Hepatocyte (in vitro differentiated cells): ENCODE results near the gene RREB1. TPM values are rescaled to one million over a fixed set of nuclear protein-coding genes. Genes with fewer than 3 reads are reported as not detected.

Source experiments
- DNase-seq: peaks from one replicate; pipeline ENCODE4 v3.0.0-alpha.2; 2016; ENCODE audit warnings: low spot score
- H2AFZ ChIP-seq: fragments of 200-600 bp; sonication (generic); 2 replicates; pipeline ENCODE4 v1.6.0; 2016; ENCODE audit warnings: antibody characterized with exemption, mild to moderate bottlenecking
- H3K27ac ChIP-seq: fragments of 200-600 bp; sonication (generic); 2 replicates; pipeline ENCODE4 v1.5.1; 2016; ENCODE audit warnings: mild to moderate bottlenecking
- H3K27me3 ChIP-seq: fragments of 200-600 bp; sonication (generic); 2 replicates; pipeline ENCODE4 v1.6.1; 2016
- H3K36me3 ChIP-seq: fragments of 200-600 bp; sonication (generic); replicated peaks from 2 replicates; pipeline ENCODE4 v1.5.1; 2016; ENCODE audit warnings: low read depth; ENCODE audit not compliant: insufficient read depth
- H3K4me1 ChIP-seq: fragments of 200-600 bp; sonication (generic); 2 replicates; pipeline ENCODE4 v1.5.1; 2016; ENCODE audit warnings: mild to moderate bottlenecking, moderate library complexity; ENCODE audit not compliant: insufficient read depth
- H3K4me2 ChIP-seq: fragments of 200-600 bp; sonication (generic); 2 replicates; pipeline ENCODE4 v1.6.0; 2016
- H3K4me3 ChIP-seq: fragments of 200-600 bp; sonication (generic); 2 replicates; pipeline ENCODE4 v1.5.1; 2016; ENCODE audit warnings: mild to moderate bottlenecking
- H3K79me2 ChIP-seq: fragments of 200-600 bp; sonication (generic); 2 replicates; pipeline ENCODE4 v1.6.0; 2017; ENCODE audit warnings: mild to moderate bottlenecking
- H3K9me2 ChIP-seq: fragments of 200-600 bp; sonication (generic); replicated peaks from 2 replicates; pipeline ENCODE4 v1.6.0; 2017; ENCODE audit warnings: mild to moderate bottlenecking; ENCODE audit not compliant: insufficient read depth
- H3K9me3 ChIP-seq: fragments of 200-600 bp; sonication (generic); 2 replicates; pipeline ENCODE4 v1.5.1; 2016; ENCODE audit warnings: low read depth, mild to moderate bottlenecking
- H4K20me1 ChIP-seq: fragments of 200-600 bp; sonication (generic); 2 replicates; pipeline ENCODE4 v1.6.0; 2016; ENCODE audit warnings: mild to moderate bottlenecking; ENCODE audit not compliant: insufficient read depth, poor library complexity, severe bottlenecking
- CTCF ChIP-seq: fragments of 200-600 bp; sonication (generic); IDR thresholded peaks from 2 replicates; pipeline ENCODE4 v1.5.1; 2016; ENCODE audit warnings: antibody characterized with exemption, mild to moderate bottlenecking; ENCODE audit not compliant: poor library complexity
- EZH2 ChIP-seq: fragments of 200-600 bp; sonication (generic); IDR thresholded peaks from 2 replicates; pipeline ENCODE4 v1.6.1; 2016; ENCODE audit warnings: antibody characterized with exemption, mild to moderate bottlenecking, borderline replicate concordance
- EZH2phosphoT487 ChIP-seq: fragments of 200-600 bp; sonication (generic); IDR thresholded peaks from one replicate; pipeline ENCODE4 v1.6.1; 2018; ENCODE audit warnings: antibody characterized with exemption, mild to moderate bottlenecking, low read depth, moderate library complexity; ENCODE audit not compliant: unreplicated experiment, severe bottlenecking
- WGBS: methylation state at CpG from one replicate; pipeline ENCODE4 v1.1.6; 2016; ENCODE audit warnings: low lambda C conversion rate; ENCODE audit errors: missing lambda C conversion rate; 5-methylcytosine and 5-hydroxymethylcytosine counted together
- polyA plus RNA-seq: library from polyadenylated mRNA; unstranded; fragments of >200 nt; fragmentation: Nextera tagmentation; extraction: Ambion mirVana; gene quantifications from 2 replicates; pipeline ENCODE4 v1.2.1, GENCODE V29; 2016
- total RNA-seq: library from RNA; depleted of rRNA; stranded (reverse); fragments of >200 nt; gene quantifications from 2 replicates; pipeline ENCODE4 v1.2.3, GENCODE V29; 2014

The RREB1 gene
- total and polyA plus RNA-seq, 2 experiments from 2014 or later = 15.2 to 28.7 TPM

DNA sequence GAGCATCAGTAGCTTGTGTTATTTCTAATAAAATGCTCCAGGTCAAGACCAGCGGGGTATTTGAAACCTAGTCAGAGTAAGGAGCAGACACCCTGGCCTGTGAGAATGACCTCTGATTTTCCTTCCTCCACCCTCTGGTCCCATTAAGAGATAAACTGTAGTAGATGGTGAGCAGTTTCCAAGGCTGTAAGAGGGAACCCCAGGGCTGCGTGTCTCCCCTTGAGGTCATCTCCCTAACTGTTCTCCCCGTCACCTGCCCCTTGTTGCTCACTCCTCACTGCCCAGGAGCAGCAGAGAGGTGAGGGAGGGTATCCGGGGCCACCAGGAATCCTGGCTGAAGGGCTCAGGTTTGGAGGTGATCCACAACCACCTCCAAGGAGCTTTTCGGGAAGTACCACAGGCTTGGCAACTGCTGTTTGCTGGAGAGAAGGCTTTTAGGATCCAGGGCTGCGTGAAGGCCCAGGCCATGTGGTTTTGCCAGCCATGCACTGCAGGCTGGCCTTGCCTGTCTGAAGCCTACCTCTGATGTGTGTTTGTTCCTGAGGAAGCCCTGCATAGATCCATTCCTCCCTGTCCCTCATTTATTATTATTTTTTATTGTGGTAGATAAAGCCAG is 62.5 kb downstream of the RREB1 start:
- Histone ChIP-seq H3K4me2 (no peak overlapping the region), H3K9me3 (no peaks in the 10 kb centered on the region), H3K79me2 (peaks cover 98% of the 10 kb centered on the region), H3K27me3 (no peaks in the 10 kb centered on the region), H2AFZ (no peak overlapping the region), H3K4me3 (no peak overlapping the region), H3K27ac (peak overlapping the region; percentile 26), H3K4me1 (peaks cover 53% of the 10 kb centered on the region), H3K9me2 (no peaks in the 10 kb centered on the region), H3K36me3 (no peaks in the 10 kb centered on the region), H4K20me1 (peaks cover 38% of the 10 kb centered on the region)
- TF ChIP-seq EZH2phosphoT487 (no peak), CTCF (no peak), EZH2 (no peak)
- 89% methylated on average over 6 of the region's 6 CpGs for WGBS
- DNase-seq = no peak

GRCh38 chr6:7171119-7171518 is 63.4 kb downstream of the RREB1 start:
- Histone ChIP-seq H3K9me3 (no peaks in the 10 kb centered on the region), H3K4me3 (no peak overlapping the region), H2AFZ (no peak overlapping the region), H3K4me1 (peaks cover 44% of the 10 kb centered on the region), H3K36me3 (no peaks in the 10 kb centered on the region), H3K27ac (peak overlapping the region; percentile 26), H4K20me1 (peaks cover 44% of the 10 kb centered on the region), H3K9me2 (no peaks in the 10 kb centered on the region), H3K27me3 (no peaks in the 10 kb centered on the region), H3K4me2 (no peak overlapping the region), H3K79me2 (peaks cover 100% of the 10 kb centered on the region)
- TF ChIP-seq CTCF = no peak
- no peak for TF ChIP-seq EZH2
- TF ChIP-seq EZH2phosphoT487 = no peak
- DNase-seq = peak; percentile 43
- 80% methylated on average over 10 of the region's 10 CpGs for WGBS

- no peak overlapping the region for H2AFZ ChIP-seq
- H3K4me1 ChIP-seq = peaks cover 38% of the 10 kb centered on the region
- H3K27ac ChIP-seq = no peak overlapping the region
- H4K20me1 ChIP-seq = peaks cover 44% of the 10 kb centered on the region
- H3K4me3 ChIP-seq = no peak overlapping the region
- H3K4me2 ChIP-seq = no peak overlapping the region
- H3K36me3 ChIP-seq = no peaks in the 10 kb centered on the region
- H3K27me3 ChIP-seq = no peaks in the 10 kb centered on the region
- no peak for DNase-seq
- H3K9me3 ChIP-seq = no peaks in the 10 kb centered on the region
- TF ChIP-seq EZH2 = no peak
- no peak for TF ChIP-seq EZH2phosphoT487
- no peak for TF ChIP-seq CTCF
- H3K79me2 ChIP-seq = peaks cover 100% of the 10 kb centered on the region
- 97% methylated on average over 5 of the region's 5 CpGs for WGBS
- no peaks in the 10 kb centered on the region for H3K9me2 ChIP-seq
Measured at GRCh38 chr6:7171733-7172132, 64.0 kb downstream of the RREB1 start.

- H3K79me2 ChIP-seq = peaks cover 100% of the 10 kb centered on the region
- H3K4me3 ChIP-seq = no peak overlapping the region
- no peaks in the 10 kb centered on the region for H3K27me3 ChIP-seq
- DNase-seq = no peak
- no peak overlapping the region for H2AFZ ChIP-seq
- H3K4me1 ChIP-seq = peaks cover 33% of the 10 kb centered on the region
- no peak overlapping the region for H3K27ac ChIP-seq
- 87% methylated on average over 7 of the region's 7 CpGs for WGBS
- peaks cover 44% of the 10 kb centered on the region for H4K20me1 ChIP-seq
- H3K9me2 ChIP-seq = no peaks in the 10 kb centered on the region
- no peak overlapping the region for H3K4me2 ChIP-seq
- no peak for TF ChIP-seq EZH2phosphoT487
- no peak for TF ChIP-seq CTCF
- no peak for TF ChIP-seq EZH2
- no peaks in the 10 kb centered on the region for H3K9me3 ChIP-seq
- H3K36me3 ChIP-seq = no peaks in the 10 kb centered on the region
Measured at GRCh38 chr6:7172649-7173048, 64.9 kb downstream of the RREB1 start.
